ENCODE data around the gene NUDT8.
"Not testable (repeated sequence)": the region's sequence is repeated elsewhere in the genome, so short reads cannot be mapped to it uniquely, and the experiment has no call there.

The NUDT8 gene

GRCh38 chr11:67641338-67642172, 11.8 kb upstream of the NUDT8 start:
- no peak for DNase-seq (ENCODE audit: low spot score)

DNA sequence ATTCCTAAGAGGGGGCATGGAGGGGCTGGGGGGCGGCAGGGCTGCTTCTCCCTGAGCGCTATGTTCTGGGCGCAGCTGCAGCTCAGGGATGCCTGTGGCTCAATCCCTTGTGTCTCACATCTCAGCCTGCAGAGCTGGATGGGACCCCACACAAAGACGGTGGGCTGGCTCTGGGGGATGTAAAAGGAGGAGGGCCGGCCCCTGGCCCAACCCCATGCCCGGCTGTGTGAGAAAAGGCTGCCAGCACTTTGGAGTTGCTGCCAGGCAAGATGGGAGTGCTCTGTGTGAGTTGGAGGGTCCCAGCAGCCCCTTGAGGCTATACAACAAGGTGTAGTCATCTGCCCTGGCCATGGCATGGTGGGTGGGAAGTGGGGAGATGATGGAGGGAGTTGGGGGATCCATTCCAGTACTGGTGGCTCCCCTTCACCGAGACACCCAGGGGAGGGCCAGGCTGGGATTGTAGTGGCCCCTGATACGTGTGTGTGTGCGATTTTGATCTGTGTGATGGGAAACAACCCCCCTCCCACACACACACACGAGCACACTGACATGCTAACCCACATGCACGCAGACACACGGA, 11.1 kb upstream of the NUDT8 start:
- DNase-seq (ENCODE audit: low spot score): no peak

DNA sequence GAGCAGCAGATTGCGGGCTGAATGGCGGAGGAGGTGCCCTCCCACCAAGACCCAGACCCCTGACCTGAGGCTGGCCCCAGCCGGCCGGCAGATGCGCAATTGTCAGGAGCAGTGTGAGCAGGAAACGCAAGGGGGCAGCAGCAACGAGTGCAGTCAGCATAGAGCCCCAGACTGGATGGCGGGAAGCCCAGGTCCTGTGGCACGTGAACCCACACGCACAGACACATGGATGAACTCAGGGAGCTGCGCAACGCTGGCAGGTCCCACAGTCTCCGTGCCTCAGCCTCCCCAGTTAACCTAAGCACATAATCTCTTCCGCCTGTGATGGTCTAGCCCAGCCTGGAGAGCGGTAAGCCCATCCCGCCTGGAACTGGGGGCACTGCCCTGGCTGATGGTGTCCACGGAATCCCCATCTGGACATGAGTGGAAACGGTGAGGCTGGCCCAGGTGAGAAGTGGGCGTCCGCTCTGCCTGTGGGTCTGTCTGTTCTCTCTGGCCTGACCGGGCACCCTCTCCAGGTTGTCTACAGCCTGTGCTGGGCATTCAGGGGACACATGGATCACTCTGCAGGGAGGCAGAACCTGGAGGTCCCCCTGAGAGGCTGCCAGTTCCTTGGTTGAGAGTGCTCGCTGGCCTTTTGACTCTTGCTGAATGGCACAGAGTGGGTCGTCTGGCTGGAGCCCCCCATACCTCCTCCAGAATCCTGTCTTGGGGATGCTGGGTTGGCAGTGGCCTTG, 10.5 kb upstream of the NUDT8 start:
- no peak for DNase-seq (ENCODE audit: low spot score)

DNA sequence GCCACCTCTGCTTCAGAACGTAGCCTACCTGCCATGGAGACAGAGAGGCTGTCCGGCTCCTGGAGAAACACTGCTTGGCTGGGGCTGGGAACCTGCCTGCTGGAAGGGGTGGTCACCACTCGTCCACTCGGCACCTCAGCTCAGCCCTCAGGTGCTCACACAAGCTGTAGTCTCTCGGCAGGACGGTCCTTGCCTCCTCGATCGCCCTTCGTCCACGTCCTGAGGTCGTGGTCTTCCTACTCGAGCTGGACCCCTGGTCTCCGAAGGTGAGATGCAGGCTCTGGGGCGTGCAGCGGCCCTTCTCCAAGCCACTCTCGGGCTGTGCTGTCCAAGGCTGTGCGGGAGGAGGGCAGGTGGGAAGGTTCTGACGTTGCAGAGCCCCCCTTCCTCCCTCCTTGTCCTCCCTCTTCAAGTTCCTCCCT, 9.7 kb upstream of the NUDT8 start, which contains the start of gene TBX10:
TBX10 (minus strand) TSS at position 326 of the 422 bp plus-strand sequence; CDS start at position 35, 291 bp downstream.
- DNase-seq (ENCODE audit: low spot score): no peak

GRCh38 chr11:67638535-67639437, 9.0 kb upstream of the NUDT8 start:
- DNase-seq (ENCODE audit: low spot score): no peak

GRCh38 chr11:67637441-67637840, 7.7 kb upstream of the NUDT8 start:
- DNase-seq (ENCODE audit: low spot score): not testable (repeated sequence)

- no peak for DNase-seq (ENCODE audit: low spot score)
Observed at GRCh38 chr11:67636962-67637361, 7.2 kb upstream of the NUDT8 start.

GRCh38 chr11:67635231-67635521, 5.4 kb upstream of the NUDT8 start:
- DNase-seq (ENCODE audit: low spot score): no peak

GRCh38 chr11:67634366-67635230, 4.9 kb upstream of the NUDT8 start:
- no peak for DNase-seq (ENCODE audit: low spot score)

DNA sequence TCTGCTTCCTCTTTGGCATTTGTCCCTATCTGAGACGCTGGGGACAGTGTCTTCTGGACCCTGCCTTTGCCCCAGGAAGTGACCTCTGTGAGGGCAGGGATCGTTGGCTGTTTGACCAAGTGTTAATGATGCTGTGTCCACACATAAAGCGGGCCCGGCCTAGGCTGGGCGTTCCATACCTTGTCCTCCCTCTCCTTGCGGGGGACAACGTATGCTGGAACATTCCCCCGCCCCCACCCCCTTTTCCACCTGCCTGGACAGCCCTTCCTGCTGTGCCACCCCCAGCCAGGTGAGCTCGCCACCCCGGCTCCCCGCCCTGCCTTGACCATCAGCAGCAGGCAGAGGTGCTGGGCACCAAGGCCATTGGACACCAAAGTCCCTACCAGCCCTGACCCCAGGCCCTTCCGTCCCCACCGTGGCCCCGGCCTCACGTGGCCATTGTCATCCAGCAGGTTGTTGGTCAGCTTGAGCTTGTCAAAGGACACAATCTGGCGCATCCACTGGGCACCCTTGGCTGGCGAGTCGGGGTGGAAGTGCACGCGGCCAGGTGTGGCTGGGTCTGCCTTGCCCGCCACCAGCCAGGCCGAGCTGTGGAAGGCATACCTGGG, 4.1 kb upstream of the NUDT8 start:
- DNase-seq (ENCODE audit: low spot score): no peak

- no peak for DNase-seq (ENCODE audit: low spot score)
Observed at GRCh38 chr11:67632982-67633755, 3.4 kb upstream of the NUDT8 start.

DNA sequence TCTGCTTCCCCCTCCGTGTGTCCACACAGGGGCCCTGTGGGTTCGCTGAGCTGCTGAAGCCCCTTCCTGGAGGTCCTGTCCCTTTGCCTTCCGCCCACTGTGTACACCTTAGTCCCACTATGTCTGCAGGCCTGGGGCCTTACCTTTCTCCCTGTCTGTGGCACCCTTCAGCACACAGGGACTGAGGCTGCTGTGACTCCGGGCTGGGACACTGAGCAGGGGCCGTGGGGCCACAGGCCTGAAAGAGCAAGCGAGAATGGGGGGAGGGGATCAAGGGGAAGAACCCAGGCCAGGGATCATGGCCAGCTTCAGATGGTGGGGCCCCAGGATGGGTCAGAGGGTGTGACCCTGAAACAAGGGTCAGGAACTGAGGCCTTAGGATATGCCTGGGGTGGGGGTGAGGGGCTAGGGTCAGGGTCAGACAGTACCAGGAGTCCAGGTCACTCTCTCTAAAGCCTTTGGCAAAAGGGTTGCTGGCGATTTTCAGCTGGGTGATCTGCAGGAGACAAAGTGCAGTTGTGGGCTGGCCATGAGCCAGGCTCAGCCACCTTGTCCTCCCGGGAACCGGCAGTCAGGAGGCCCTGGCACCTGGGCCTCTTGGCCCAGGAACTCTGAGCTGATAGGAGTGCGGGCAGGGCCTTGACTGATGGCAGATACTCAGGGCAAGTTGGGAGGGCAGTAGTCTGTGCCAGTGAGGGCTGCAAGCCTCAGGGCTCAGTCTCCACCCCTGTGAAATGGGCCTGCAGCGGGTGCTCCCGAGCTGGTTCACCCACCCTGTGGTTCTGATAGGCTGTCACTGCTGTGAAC, 2.6 kb upstream of the NUDT8 start:
- DNase-seq (ENCODE audit: low spot score): no peak

DNA sequence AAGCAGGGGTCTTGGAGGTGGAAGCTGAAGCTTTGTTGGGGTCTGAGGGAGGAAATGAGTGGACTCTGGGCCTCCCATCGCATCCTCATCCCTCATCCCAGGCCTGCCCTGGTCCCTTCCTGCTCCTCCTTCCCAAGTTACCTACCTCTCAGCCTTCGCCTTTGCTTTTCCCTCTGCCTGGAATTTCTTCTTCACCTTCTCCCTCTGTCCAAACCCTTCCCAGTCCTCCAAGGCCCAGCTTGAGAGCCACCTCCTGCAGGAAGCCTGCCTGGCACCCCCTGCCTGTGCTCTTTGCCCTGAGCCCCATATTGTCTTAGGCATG, 2.1 kb upstream of the NUDT8 start:
- no peak for DNase-seq (ENCODE audit: low spot score)

GRCh38 chr11:67631411-67631810, 1.7 kb upstream of the NUDT8 start:
- DNase-seq (ENCODE audit: low spot score): no peak

- no peak for DNase-seq (ENCODE audit: low spot score)
Observed at GRCh38 chr11:67630943-67631331, 1.2 kb upstream of the NUDT8 start.

DNA sequence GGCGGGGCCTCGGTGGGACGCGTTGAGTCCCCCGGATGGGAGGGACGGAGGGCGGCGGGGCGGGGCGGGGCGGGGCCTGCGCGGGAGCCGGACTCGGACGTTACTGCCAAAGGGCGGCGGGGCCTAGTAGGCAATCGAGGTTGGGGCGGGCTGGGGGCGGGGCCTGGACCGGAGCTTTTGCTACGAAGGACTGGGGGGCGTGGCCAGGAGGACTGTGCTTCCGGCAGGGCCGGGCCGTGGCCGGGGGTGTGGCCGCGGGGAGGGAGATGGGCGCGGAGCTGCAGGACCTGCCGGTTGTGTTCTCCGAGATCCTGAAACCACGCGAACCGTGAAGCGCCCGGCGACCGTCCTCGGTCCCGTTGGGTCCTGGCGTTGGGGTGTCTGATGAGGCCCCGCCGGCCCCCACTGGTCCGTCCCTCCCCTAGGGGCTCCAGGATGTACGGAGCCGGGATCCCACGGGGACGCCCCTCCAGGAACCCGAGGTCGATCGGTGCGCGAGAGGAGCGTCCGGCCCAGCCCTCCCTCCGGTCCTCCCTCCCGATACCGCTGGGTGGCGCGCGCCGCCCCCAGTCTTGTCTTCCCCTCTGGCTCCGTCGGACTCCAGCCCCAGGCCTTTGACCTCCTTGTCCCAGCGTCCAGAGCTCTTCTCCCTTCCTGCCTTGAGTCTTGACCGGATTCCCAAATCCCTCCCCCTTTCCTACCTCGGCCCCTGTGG, 648 bp upstream of the NUDT8 start:
- peak; percentile 95 for DNase-seq (ENCODE audit: low spot score)

- no peak for DNase-seq (ENCODE audit: low spot score)
Observed at GRCh38 chr11:67628710-67629385, 889 bp downstream of the NUDT8 start.
